ENCODE measurements around the gene MMEL1.
"Not testable (repeated sequence)": the region's sequence is repeated elsewhere in the genome, so short reads cannot be mapped to it uniquely, and the experiment has no call there.

Gene MMEL1

DNA sequence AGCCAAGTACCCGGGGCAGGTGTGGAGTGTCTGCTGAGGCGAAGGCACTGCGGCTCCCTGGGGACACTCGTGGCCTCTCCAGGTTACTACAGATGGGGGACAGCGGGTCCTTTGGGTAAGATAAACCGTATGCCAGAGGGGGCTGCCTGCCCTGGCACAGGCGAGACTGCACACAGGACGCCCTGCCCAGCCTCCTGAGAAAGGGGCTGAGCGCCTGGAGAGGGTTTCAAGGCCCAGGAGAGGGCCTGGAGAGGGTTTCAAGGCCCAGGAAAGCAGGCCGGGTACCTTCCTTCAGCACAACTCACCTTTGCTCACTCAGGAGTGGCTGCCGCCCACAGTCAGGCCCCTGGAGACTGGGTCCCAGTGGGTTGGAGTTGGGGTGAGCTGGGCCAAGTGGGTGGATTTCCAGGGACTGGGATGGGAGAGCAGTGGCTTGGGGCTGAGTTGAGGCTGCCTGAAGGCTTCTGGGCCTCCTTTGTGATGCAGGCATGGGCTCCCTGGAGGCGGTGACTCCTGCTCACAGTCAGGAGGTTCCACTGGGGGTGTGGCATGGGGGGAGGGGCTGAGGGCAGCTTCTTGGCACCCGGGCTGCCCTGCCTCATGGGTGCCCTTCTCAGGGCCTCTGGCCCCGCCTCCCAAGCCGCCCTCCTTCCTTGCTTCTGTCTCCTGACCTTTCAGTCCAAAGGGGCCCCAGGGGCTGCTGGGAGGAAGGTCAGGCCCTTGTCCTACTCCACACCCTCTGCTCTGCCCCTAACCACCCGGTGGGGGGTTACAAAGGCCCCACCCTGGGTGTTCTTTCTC is at the start of gene MMEL1:
TSS of gene MMEL1 (minus strand) at position 456 of the 801 bp plus-strand sequence. CDS start 3,532 bp downstream, outside the sequence.
- no peak for FAIRE-seq

- not testable (repeated sequence) for FAIRE-seq
These were observed 43.9 kb upstream of the MMEL1 start for GRCh38 chr1:2676726-2677125.

DNA sequence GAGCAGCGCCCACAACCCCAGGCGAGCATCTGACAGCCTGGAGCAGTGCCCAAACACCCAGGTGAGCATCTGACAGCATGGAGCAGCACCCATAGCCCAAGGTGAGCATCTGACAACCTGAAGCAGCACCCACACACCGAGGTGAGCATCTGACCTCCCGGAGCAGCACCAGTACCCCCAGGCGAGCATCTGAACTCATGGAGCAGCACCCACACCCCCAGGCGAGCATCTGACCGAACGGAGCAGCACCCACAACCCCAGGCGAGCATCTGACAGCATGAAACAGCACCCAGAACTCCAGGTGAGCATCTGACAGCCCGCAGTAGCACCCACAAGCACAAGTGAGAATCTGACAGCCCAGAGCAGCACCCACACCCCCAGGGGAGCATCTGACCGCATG is 38.8 kb upstream of the MMEL1 start:
- not testable (repeated sequence) for FAIRE-seq

- not testable (repeated sequence) for FAIRE-seq
These were observed 27.0 kb upstream of the MMEL1 start for GRCh38 chr1:2659806-2660205.

- not testable (repeated sequence) for FAIRE-seq
These were observed 25.1 kb upstream of the MMEL1 start for GRCh38 chr1:2657909-2658308.

DNA sequence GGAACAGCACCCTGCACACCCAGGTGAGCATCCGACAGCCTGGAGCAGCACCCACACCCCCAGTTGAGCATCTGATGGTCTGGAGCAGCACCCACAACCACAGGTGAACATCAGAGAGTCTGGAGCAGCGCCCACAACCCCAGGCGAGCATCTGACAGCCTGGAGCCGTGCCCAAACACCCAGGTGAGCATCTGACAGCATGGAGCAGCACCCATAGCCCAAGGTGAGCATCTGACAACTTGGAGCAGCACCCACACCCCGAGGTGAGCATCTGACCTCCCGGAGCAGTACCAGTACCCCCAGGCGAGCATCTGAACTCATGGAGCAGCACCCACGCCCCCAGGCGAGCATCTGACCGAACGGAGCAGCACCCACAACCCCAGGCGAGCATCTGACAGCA is 24.3 kb upstream of the MMEL1 start:
- not testable (repeated sequence) for FAIRE-seq

- FAIRE-seq, result not testable (repeated sequence)
These were observed 23.0 kb upstream of the MMEL1 start for GRCh38 chr1:2655598-2656434.

DNA sequence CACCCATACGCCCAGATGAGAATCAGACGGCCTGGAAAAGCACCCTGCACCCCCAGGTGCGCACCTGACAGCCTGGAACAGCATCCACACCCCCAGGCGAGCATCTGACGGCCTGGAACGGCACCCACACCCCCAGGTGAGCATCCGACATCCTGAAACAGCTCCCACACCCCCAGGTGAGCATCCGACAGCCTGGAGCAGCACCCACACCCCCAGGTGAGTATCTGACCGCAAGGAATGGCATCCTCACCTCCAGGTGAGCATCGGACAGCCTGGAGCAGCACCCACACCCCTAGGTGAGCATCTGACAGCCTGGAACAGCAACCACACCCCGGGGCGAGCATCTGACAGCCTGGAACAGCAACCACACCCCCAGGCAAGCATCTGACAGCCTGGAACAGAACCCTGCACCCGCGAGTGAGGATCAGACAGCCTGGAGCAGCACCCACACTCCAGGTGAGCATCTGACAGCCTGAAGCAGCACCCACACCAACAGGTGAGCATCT is 21.7 kb upstream of the MMEL1 start:
- not testable (repeated sequence) for FAIRE-seq

GRCh38 chr1:2653741-2654442 is 21.1 kb upstream of the MMEL1 start:
- FAIRE-seq, result not testable (repeated sequence)

- not testable (repeated sequence) for FAIRE-seq
These were observed 20.2 kb upstream of the MMEL1 start for GRCh38 chr1:2652926-2653571.

- not testable (repeated sequence) for FAIRE-seq
These were observed 19.5 kb upstream of the MMEL1 start for GRCh38 chr1:2652152-2652925.

GRCh38 chr1:2650967-2651645 is 18.3 kb upstream of the MMEL1 start:
- no peak for FAIRE-seq

DNA sequence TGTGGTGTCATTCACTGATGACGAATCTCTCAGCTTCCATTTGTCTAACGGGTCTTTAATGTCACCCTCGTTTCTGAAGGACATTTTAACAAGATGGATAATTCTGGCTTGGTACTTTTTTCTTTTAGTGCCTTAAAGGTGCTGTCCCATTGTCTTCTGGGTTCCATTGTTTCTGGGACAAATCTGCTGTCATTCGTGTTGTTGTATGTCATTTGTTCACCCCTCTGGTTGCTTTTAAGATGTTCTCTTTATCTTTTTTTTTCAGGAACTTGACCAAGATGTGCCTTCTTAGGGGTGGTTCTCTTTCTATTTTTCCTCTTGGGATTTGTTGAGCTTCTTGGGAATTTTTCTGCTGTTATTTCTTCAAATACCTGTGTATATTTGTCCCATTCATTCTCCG is 14.0 kb upstream of the MMEL1 start:
- FAIRE-seq, result no peak

GRCh38 chr1:2645776-2646175 is 13.0 kb upstream of the MMEL1 start:
- FAIRE-seq, result no peak

DNA sequence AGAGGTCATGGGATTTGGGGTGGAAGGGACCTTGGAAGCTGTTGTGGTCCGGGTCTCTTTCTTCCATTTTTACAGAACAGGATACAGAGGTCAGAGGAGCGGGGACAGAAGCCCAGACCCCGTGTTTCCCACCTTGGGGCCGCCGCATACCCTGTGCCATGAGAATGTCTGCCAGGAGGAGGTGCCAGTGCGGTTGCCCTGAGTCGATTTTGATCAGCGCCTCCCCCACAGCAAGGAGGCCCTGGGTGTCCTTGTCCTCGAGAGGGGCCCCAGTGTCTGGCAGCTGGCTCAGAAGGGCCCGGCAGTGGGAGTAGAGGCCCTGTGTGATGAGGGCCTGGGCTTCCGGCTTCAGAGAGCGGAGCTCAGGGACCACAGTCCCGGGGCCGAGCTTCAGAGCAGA is 12.3 kb upstream of the MMEL1 start:
- no peak for FAIRE-seq

- no peak for FAIRE-seq
These were observed 11.8 kb upstream of the MMEL1 start for GRCh38 chr1:2644591-2645101.

GRCh38 chr1:2644171-2644570 is 11.4 kb upstream of the MMEL1 start:
- FAIRE-seq, result no peak

DNA sequence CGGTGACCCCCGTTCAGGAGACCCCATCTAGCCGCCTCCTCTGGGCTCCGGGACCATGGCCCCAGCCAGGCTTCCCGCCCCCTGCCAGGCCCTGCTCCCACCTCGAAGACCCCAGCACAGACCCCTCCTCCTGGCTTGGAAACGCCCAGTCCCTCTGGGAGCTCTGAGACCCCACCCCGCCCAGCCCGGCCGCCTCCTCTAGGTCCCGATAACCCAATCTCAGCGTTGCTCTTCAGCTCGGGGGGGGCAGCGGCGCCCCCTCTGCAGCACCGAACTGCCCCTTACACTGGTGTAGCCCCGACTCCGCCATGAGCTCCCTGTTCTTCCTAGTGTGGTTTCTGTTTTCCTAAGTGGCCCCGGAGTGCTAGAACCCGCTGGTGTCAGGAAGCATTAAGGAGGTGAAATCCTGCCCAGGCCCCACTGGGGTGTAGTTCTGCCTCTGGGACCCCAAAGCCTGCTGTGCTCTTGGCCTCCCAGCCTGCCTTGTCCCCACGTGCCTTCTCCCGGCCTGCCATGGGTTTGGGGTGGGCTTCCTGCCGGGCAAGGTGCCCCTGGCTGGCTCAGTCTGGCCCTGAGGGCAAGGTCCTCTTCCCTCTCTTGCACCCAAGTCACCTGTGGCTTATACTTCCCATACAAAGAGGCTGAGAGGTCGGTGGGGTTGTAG is 10.7 kb upstream of the MMEL1 start:
- FAIRE-seq, result no peak

DNA sequence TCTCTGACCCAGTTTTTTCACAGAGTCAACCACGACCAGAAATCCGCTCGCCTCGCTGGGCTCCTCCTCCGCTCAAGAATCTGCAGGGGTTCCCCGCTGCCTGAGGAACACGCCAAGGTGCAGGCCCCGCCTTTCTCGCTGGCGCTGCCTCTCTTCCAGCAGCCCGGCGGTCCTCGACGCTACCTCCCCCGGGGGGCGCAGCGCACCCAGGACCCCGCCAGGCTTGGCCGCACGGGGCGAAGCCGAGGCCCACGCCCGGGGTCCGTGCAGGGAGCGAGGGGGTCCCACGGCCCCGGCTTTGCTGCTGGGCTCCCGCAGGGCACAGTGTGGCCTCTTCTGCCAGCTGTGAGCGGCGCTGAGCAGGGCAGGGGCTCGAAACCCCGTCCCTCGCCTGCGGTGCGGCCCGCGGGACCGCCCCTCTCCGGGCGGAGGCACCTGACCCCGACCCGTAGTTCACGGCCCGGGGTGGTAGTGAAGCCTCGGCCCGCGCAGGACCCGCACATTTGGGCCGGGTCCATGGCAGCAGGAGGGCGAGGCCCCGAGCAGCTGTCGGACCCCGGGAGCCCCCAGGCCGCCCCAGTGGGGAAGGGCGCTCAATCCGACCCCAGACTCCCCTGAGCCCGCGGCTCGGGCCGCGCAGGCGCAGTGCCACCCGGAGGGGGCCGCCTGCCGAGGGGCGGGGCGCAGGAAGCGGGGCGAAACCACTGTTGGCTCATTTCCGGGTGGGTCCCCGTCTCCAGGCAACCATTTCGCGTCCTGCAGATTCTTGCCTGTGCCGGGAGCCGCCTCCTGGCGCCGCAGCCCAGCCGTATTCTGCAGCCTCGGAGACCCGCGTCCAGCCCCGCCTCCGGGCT is 10.0 kb upstream of the MMEL1 start:
- FAIRE-seq, result no peak
